Lower leg skin (tissue), 3 donors: ENCODE data around the gene AIF1.

ENCODE experiments used
- POLR2A ChIP-seq, 2 donors: fragments of 450-650 bp; IDR thresholded peaks; one replicate each; pipeline ENCODE4 v1.6.1; 2016 to 2017; ENCODE audit warnings: antibody characterized with exemption in 2 of 2, mild to moderate bottlenecking in 1 of 2, moderate library complexity in 1 of 2
- TF ChIP-seq, protein P1 (sequence below), 3 donors: fragments of 450-650 bp; IDR thresholded peaks; one replicate each; pipeline ENCODE4 v1.5.1; 2016; ENCODE audit warnings: antibody characterized with exemption in 3 of 3, mild to moderate bottlenecking in 3 of 3, moderate library complexity in 2 of 3

DNA sequence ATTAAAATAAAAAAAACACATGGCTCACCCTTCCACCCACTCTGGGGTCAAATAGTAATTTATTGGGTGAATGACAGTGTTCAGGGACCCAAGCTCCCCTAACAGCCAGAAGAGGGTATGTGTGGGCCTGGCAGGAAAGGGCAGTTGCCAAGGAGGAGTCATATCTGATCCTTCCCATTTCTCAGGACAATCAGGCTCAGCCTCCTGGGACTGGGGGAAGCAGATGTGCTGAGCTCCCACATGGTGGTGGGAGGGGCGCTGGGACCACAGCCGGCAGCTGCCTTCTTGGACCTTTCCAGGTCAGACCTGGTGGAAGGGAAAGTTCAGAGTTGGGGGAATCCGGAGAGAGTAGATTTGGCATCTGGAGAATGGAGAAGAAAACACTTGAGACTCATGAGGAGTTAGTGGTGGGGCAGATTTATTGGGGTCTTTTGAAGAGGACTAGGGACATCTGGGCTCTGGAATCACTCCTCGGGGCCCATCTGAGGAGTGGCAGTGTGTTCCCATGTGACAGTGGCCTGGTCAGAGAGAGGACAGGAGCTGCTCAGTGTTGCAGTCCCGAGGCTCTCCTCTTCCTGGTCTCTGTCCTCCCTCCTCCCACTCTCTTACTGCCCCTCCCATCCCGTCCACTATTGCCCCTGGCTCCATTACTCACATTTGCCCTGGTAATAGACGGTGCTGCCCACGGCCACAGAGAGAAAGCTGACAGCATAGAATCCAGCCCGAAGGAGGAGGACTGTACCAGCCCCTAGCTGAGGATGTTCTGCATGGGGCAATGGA lies 26.0 kb upstream of the AIF1 start:
- TF ChIP-seq, protein P1, sequence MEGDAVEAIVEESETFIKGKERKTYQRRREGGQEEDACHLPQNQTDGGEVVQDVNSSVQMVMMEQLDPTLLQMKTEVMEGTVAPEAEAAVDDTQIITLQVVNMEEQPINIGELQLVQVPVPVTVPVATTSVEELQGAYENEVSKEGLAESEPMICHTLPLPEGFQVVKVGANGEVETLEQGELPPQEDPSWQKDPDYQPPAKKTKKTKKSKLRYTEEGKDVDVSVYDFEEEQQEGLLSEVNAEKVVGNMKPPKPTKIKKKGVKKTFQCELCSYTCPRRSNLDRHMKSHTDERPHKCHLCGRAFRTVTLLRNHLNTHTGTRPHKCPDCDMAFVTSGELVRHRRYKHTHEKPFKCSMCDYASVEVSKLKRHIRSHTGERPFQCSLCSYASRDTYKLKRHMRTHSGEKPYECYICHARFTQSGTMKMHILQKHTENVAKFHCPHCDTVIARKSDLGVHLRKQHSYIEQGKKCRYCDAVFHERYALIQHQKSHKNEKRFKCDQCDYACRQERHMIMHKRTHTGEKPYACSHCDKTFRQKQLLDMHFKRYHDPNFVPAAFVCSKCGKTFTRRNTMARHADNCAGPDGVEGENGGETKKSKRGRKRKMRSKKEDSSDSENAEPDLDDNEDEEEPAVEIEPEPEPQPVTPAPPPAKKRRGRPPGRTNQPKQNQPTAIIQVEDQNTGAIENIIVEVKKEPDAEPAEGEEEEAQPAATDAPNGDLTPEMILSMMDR (IDR thresholded peaks at IDR 0.05): no peak
- TF ChIP-seq POLR2A (IDR thresholded peaks at IDR 0.05): no peak
